Thyroid gland (tissue), 4 donors: ENCODE data around the gene ADAMTS1.

Experiments
- CTCF ChIP-seq, 6 experiments: fragments of 200-600 bp in 3 of 6; fragments of 450-650 bp in 3 of 6; sonication (generic) in 3 of 6; IDR thresholded peaks; one replicate each; pipeline ENCODE4 v1.5.1; 2016 to 2019; ENCODE audit warnings: antibody characterized with exemption in 6 of 6, mild to moderate bottlenecking in 2 of 6, inconsistent platforms in 1 of 6, moderate library complexity in 1 of 6
- POLR2A ChIP-seq, 2 donors: fragments of 450-650 bp; IDR thresholded peaks; one replicate each; pipeline ENCODE4 v1.6.1; 2017; ENCODE audit warnings: antibody characterized with exemption in 2 of 2, mild to moderate bottlenecking in 2 of 2, moderate library complexity in 1 of 2

- TF ChIP-seq CTCF (IDR thresholded peaks at IDR 0.05) (no peak), POLR2A (IDR thresholded peaks at IDR 0.05) (no peak)
These were observed 34.9 kb downstream of the ADAMTS1 start for GRCh38 chr21:26810266-26810665.
